ENCODE measurements around the gene TMEM240.
"Not testable (repeated sequence)": the region's sequence is repeated elsewhere in the genome, so short reads cannot be mapped to it uniquely, and the experiment has no call there.

The TMEM240 gene

GRCh38 chr1:1494311-1494710, 46.1 kb downstream of the TMEM240 start:
- not testable (repeated sequence) for DNase-seq (ENCODE audit: low spot score)

GRCh38 chr1:1491601-1492000, 48.8 kb downstream of the TMEM240 start:
- no peak for DNase-seq (ENCODE audit: low spot score)

- no peak for DNase-seq (ENCODE audit: low spot score)
These were observed 49.7 kb downstream of the TMEM240 start for GRCh38 chr1:1490633-1491230.

- DNase-seq (ENCODE audit: low spot score) = no peak
These were observed 50.6 kb downstream of the TMEM240 start for GRCh38 chr1:1489861-1490260.

GRCh38 chr1:1489231-1489630, 51.2 kb downstream of the TMEM240 start:
- no peak for DNase-seq (ENCODE audit: low spot score)

GRCh38 chr1:1487701-1488100, 52.7 kb downstream of the TMEM240 start:
- no peak for DNase-seq (ENCODE audit: low spot score)

GRCh38 chr1:1485755-1486317, 54.6 kb downstream of the TMEM240 start:
- not testable (repeated sequence) for DNase-seq (ENCODE audit: low spot score)

GRCh38 chr1:1484976-1485750, 55.3 kb downstream of the TMEM240 start:
- not testable (repeated sequence) for DNase-seq (ENCODE audit: low spot score)
